ENCODE measurements around the gene CACNA1C. TPM values are rescaled to one million over a fixed set of nuclear protein-coding genes. Genes with fewer than 3 reads are reported as not detected.

Gene CACNA1C
- total RNA-seq, 1 experiment from 2014 or later, result 1.1 TPM

- no peak overlapping the region for H2AK5ac ChIP-seq (ENCODE audit: insufficient read length, low read length)
- no peak overlapping the region for H4K8ac ChIP-seq (replicated peaks; ENCODE audit: insufficient read length, low read depth, low read length)
- no peak overlapping the region for H3T11ph ChIP-seq (ENCODE audit: low read length)
- H3K14ac ChIP-seq (ENCODE audit: insufficient read depth, low read length), result no peak overlapping the region
- no peak overlapping the region for H4K5ac ChIP-seq (ENCODE audit: insufficient read length, low read depth, low read length)
- H2BK15ac ChIP-seq (ENCODE audit: low read depth, low read length), result no peak overlapping the region
- H3K4me3 Mint-ChIP-seq, result no peak overlapping the region
- H3K56ac ChIP-seq (ENCODE audit: insufficient read length, low read depth, low read length), result no peak overlapping the region
- TF ChIP-seq CTCF (conservative IDR thresholded peaks at IDR 0.05), result no peak
- H3K23ac ChIP-seq (ENCODE audit: insufficient read length, low read depth, low read length), result no peak overlapping the region
- 0 out of 2 replicates have a peak, but pooled peaks cover 3% of the 10 kb centered on the region for H3K27me3 Mint-ChIP-seq (ENCODE audit: low read depth)
- no peaks in the 10 kb centered on the region for H3K27me3 ChIP-seq (ENCODE audit: insufficient read depth, low read length)
- H3K4ac ChIP-seq (ENCODE audit: low read depth, low read length), result no peak overlapping the region
- no peak overlapping the region for H3K27ac ChIP-seq (ENCODE audit: insufficient read length, low read depth, low read length)
- no peaks in the 10 kb centered on the region for H3K9me3 Mint-ChIP-seq
- H4K20me1 ChIP-seq (ENCODE audit: control insufficient read depth, insufficient read depth, insufficient read length), result no peaks in the 10 kb centered on the region
- H3K4me1 Mint-ChIP-seq, result peaks cover 14 to 22% of the 10 kb centered on the region in 2 experiments
- H3K4me1 ChIP-seq (ENCODE audit: insufficient read depth, low read length), result no peaks in the 10 kb centered on the region; the same call in 1 of the 2 replicates
- H3K4me2 ChIP-seq (ENCODE audit: insufficient read depth, insufficient read length, low read length), result no peak overlapping the region
- H2BK20ac ChIP-seq (ENCODE audit: low read depth, low read length, poor library complexity, severe bottlenecking), result no peak overlapping the region
- H3K23me2 ChIP-seq (ENCODE audit: insufficient read length, low read depth, low read length, poor library complexity, severe bottlenecking), result no peaks in the 10 kb centered on the region
- no peak overlapping the region for H4K91ac ChIP-seq (ENCODE audit: insufficient read length, low read depth, low read length)
- no peaks in the 10 kb centered on the region for H3K79me1 ChIP-seq (ENCODE audit: insufficient read depth, low read depth, low read length, poor library complexity, severe bottlenecking)
- H2BK12ac ChIP-seq (ENCODE audit: insufficient read length, low read depth, low read length), result no peak overlapping the region
- no peak overlapping the region for H3K27ac Mint-ChIP-seq
- H3K9ac ChIP-seq (ENCODE audit: extremely low read depth, insufficient read length, low read length), result no peak overlapping the region
- H3K9me3 ChIP-seq (ENCODE audit: control insufficient read depth, low read depth, low read length), result no peaks in the 10 kb centered on the region
- WGBS (ENCODE audit: extremely low coverage, insufficient read length, low lambda C conversion rate), result no CpG with 5 or more reads among the region's 9 CpGs
- no peak overlapping the region for H2AFZ ChIP-seq (ENCODE audit: low read length)
- H3K36me3 Mint-ChIP-seq (ENCODE audit: insufficient read depth in 1 of 3, low read depth in 3 of 3), result no peaks in the 10 kb centered on the region
- no peak for DNase-seq
- no peaks in the 10 kb centered on the region for H3K79me2 ChIP-seq (ENCODE audit: insufficient read depth, low read length)
- no peak overlapping the region for H2BK120ac ChIP-seq (ENCODE audit: low read depth, low read length, poor library complexity, severe bottlenecking)
- H3K18ac ChIP-seq (ENCODE audit: insufficient read length, low read depth, low read length), result no peak overlapping the region
- no peak overlapping the region for H2BK5ac ChIP-seq (ENCODE audit: insufficient read length, low read length)
Observed at GRCh38 chr12:2016862-2017545, 35.8 kb upstream of the CACNA1C start.

Data from H9 (cell line).